Loucy (cell line): ENCODE data around the gene IRS1.

Experiments used
- H2AFZ ChIP-seq: fragments of 200-600 bp; sonication (generic); 2 replicates; pipeline ENCODE4 v1.6.0; 2016; ENCODE audit warnings: antibody characterized with exemption, mild to moderate bottlenecking, low read length, moderate library complexity
- H3F3A ChIP-seq: fragments of 200-600 bp; 2 replicates; pipeline ENCODE4 v1.6.0; 2016; ENCODE audit warnings: antibody characterized with exemption, low read depth, mild to moderate bottlenecking
- H3K27me3 ChIP-seq: fragments of 200-600 bp; sonication (generic); 2 replicates; pipeline ENCODE4 v1.6.1; 2014; ENCODE audit warnings: low read length, mild to moderate bottlenecking; ENCODE audit not compliant: insufficient read depth, poor library complexity, severe bottlenecking
- H3K36me3 ChIP-seq: fragments of 200-600 bp; sonication (generic); 2 replicates; pipeline ENCODE4 v1.6.1; 2016; ENCODE audit warnings: low read length; ENCODE audit not compliant: insufficient read depth
- H3K4me1 ChIP-seq: fragments of 200-600 bp; sonication (generic); 2 replicates; pipeline ENCODE4 v1.5.1; 2014; ENCODE audit warnings: low read length, mild to moderate bottlenecking; ENCODE audit not compliant: insufficient read depth, poor library complexity, severe bottlenecking
- H3K4me2 ChIP-seq: fragments of 200-600 bp; sonication (generic); 2 replicates; pipeline ENCODE4 v1.6.0; 2014; ENCODE audit warnings: antibody characterized with exemption, low read length, low read depth, mild to moderate bottlenecking; ENCODE audit not compliant: poor library complexity, severe bottlenecking
- H3K4me3 ChIP-seq: fragments of 200-600 bp; sonication (generic); 2 replicates; pipeline ENCODE4 v1.5.1; 2014; ENCODE audit warnings: low read length, mild to moderate bottlenecking, mixed read lengths; ENCODE audit not compliant: poor library complexity, severe bottlenecking
- H3K79me2 ChIP-seq: fragments of 200-600 bp; sonication (generic); 2 replicates; pipeline ENCODE4 v1.6.1; 2014; ENCODE audit warnings: low read length; ENCODE audit not compliant: insufficient read depth
- H3K9ac ChIP-seq: fragments of 200-600 bp; sonication (generic); 2 replicates; pipeline ENCODE4 v1.6.0; 2014; ENCODE audit warnings: mild to moderate bottlenecking, low read depth, low read length, moderate library complexity; ENCODE audit not compliant: poor library complexity, severe bottlenecking
- H3K9me2 ChIP-seq: fragments of 200-600 bp; sonication (generic); replicated peaks from 2 replicates; pipeline ENCODE4 v1.6.1; 2016; ENCODE audit warnings: low read depth, low read length, mixed read lengths
- H3K9me3 ChIP-seq: fragments of 200-600 bp; sonication (generic); 2 replicates; pipeline ENCODE4 v1.6.1; 2014; ENCODE audit warnings: mild to moderate bottlenecking, antibody characterized with exemption, low read length, low read depth; ENCODE audit not compliant: insufficient read depth
- H4K20me1 ChIP-seq: fragments of 200-600 bp; sonication (generic); 2 replicates; pipeline ENCODE4 v1.6.0; 2014; ENCODE audit warnings: antibody characterized with exemption, low read length, mild to moderate bottlenecking; ENCODE audit not compliant: insufficient read depth, poor library complexity, severe bottlenecking
- EZH2phosphoT487 ChIP-seq: fragments of 200-600 bp; IDR thresholded peaks from 2 replicates; pipeline ENCODE4 v1.6.1; 2018; ENCODE audit warnings: antibody characterized with exemption, mild to moderate bottlenecking, moderate library complexity, borderline replicate concordance
- TF ChIP-seq, protein P1 (sequence below): fragments of 200-600 bp; sonication (generic); conservative IDR thresholded peaks from 2 replicates; pipeline ENCODE4 v1.5.1; 2014; ENCODE audit warnings: mild to moderate bottlenecking, antibody characterized with exemption, low read length

IRS1 gene

DNA sequence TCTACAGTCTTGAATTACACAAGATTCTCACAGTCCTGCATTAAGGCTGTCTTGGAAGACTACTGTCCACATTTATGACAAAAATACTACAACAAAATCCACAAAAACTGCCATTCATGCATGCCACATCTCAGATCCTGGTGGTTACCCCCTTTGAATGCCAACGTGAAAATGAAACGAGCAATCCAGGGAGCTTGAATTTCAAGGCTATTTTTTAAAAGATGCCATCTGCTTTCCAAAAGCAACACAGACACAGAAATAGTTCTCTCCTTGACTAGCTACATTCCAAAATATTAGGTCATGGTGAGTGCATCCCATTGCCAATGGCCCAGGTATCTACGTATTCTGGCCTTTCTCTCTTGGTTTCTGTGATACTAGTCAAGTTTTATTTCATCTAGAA lies 36.3 kb downstream of the IRS1 start:
- H4K20me1 ChIP-seq: no peaks in the 10 kb centered on the region
- TF ChIP-seq EZH2phosphoT487: no peak
- TF ChIP-seq, protein P1, sequence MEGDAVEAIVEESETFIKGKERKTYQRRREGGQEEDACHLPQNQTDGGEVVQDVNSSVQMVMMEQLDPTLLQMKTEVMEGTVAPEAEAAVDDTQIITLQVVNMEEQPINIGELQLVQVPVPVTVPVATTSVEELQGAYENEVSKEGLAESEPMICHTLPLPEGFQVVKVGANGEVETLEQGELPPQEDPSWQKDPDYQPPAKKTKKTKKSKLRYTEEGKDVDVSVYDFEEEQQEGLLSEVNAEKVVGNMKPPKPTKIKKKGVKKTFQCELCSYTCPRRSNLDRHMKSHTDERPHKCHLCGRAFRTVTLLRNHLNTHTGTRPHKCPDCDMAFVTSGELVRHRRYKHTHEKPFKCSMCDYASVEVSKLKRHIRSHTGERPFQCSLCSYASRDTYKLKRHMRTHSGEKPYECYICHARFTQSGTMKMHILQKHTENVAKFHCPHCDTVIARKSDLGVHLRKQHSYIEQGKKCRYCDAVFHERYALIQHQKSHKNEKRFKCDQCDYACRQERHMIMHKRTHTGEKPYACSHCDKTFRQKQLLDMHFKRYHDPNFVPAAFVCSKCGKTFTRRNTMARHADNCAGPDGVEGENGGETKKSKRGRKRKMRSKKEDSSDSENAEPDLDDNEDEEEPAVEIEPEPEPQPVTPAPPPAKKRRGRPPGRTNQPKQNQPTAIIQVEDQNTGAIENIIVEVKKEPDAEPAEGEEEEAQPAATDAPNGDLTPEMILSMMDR: no peak
- peaks cover 4% of the 10 kb centered on the region for H3K4me1 ChIP-seq
- no peak overlapping the region for H3K4me3 ChIP-seq
- no peaks in the 10 kb centered on the region for H3K79me2 ChIP-seq
- no peak overlapping the region for H3K9ac ChIP-seq
- no peaks in the 10 kb centered on the region for H3K9me2 ChIP-seq
- H3F3A ChIP-seq: no peaks in the 10 kb centered on the region
- H3K36me3 ChIP-seq: no peaks in the 10 kb centered on the region
- H2AFZ ChIP-seq: no peak overlapping the region
- H3K27me3 ChIP-seq: no peaks in the 10 kb centered on the region
- H3K9me3 ChIP-seq: no peaks in the 10 kb centered on the region
- H3K4me2 ChIP-seq: no peak overlapping the region

DNA sequence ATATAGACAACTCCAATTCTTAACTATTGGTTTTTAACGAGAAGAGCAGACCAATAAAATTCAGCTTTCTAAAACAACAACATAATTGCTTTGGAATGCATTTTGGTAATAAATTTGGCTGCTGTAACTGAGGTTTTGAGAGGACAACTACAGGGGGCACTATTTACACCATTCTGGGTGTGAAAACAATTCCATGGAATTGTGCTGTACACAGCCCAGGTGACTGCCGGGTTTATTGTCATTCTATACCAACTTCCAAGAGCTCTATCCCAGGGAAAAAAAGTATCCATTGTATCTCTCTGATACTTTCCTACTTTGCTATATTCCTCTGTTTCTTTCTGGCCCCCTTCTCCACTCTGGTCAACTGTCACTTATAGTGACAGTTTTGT lies 38.4 kb downstream of the IRS1 start:
- TF ChIP-seq, protein P1: no peak
- TF ChIP-seq EZH2phosphoT487: no peak
- Histone ChIP-seq H3K4me1 (no peaks in the 10 kb centered on the region), H3K9me3 (no peaks in the 10 kb centered on the region), H2AFZ (no peak overlapping the region), H3K9ac (no peak overlapping the region), H3K27me3 (no peaks in the 10 kb centered on the region), H3K4me3 (no peak overlapping the region), H3K4me2 (no peak overlapping the region), H3K79me2 (no peaks in the 10 kb centered on the region), H3F3A (no peaks in the 10 kb centered on the region), H3K9me2 (no peaks in the 10 kb centered on the region), H4K20me1 (no peaks in the 10 kb centered on the region), H3K36me3 (no peaks in the 10 kb centered on the region)

DNA sequence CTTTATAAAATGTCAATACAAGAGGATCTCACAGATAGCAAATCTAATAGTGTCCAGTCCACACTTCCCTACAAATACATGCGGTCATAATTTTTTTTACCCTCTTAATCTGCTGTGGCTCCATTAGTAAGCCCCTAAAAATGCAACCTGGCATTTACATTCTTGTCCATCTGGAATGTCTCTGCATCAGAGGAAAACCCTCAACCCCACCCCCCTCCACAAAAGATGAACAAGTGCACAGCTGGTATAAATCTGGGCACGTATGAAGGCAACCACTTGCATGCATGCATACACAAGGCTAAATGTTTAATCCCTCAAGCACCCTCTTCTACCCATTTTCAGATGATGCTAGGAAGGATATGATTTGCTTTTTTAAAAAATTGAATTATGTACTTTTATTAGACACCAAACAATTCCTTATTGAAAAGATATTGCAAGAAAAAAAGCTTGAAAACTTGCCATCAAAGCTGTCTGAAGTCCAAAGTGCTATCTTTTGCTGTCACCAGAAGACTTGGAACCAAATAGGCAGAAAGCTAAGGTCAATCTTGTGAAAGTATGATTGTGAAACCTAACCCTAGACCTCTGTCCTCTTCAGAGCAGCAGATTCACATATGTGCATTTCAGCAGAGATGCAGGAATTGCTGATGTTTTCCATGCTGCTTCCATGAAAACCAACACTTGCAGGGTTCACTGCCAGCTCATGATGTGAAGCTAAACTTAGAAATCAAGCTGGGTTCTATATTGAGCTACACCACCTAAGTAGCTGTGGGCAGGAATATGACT lies 39.0 kb downstream of the IRS1 start:
- Histone ChIP-seq H3K79me2 (no peaks in the 10 kb centered on the region), H3K27me3 (no peaks in the 10 kb centered on the region), H3K36me3 (no peaks in the 10 kb centered on the region), H4K20me1 (no peaks in the 10 kb centered on the region), H3K9ac (no peak overlapping the region), H3K4me2 (no peak overlapping the region), H2AFZ (no peak overlapping the region), H3K9me2 (no peaks in the 10 kb centered on the region), H3K4me1 (no peaks in the 10 kb centered on the region), H3F3A (no peaks in the 10 kb centered on the region), H3K9me3 (no peaks in the 10 kb centered on the region), H3K4me3 (no peak overlapping the region)
- TF ChIP-seq EZH2phosphoT487: no peak
- TF ChIP-seq, protein P1: no peak
